GF-D8 (cell line): ENCODE measurements around the gene CFAP206.

Experiments
- DNase-seq: peaks from one replicate; lab custom pipeline; 2025; lab: John Stamatoyannopoulos, UW

CFAP206 gene

GRCh38 chr6:87407901-87408720 is at the start of gene CFAP206:
TSS of gene CFAP206 (plus strand) at chr6:87407972. CDS start at chr6:87409840, 1,868 bp downstream.
- peak; percentile 54 for DNase-seq

- no peak for DNase-seq
These were observed 43.0 kb upstream of the CFAP206 start for GRCh38 chr6:87364602-87365252.

- no peak for DNase-seq
These were observed 41.5 kb upstream of the CFAP206 start for GRCh38 chr6:87366072-87366827.

GRCh38 chr6:87366899-87367298 is 40.9 kb upstream of the CFAP206 start:
- no peak for DNase-seq

- DNase-seq = no peak
These were observed 34.4 kb upstream of the CFAP206 start for GRCh38 chr6:87373377-87373776.

GRCh38 chr6:87375315-87375714 is 32.5 kb upstream of the CFAP206 start:
- DNase-seq = no peak

GRCh38 chr6:87376643-87377042 is 31.1 kb upstream of the CFAP206 start:
- DNase-seq = no peak

GRCh38 chr6:87378947-87379346 is 28.8 kb upstream of the CFAP206 start:
- DNase-seq = no peak

GRCh38 chr6:87382861-87383260 is 24.9 kb upstream of the CFAP206 start:
- no peak for DNase-seq

- DNase-seq = no peak
These were observed 23.7 kb upstream of the CFAP206 start for GRCh38 chr6:87384038-87384437.

- DNase-seq = no peak
These were observed 23.3 kb upstream of the CFAP206 start for GRCh38 chr6:87384449-87384848.

- DNase-seq = no peak
These were observed 16.4 kb upstream of the CFAP206 start for GRCh38 chr6:87391334-87391733.

- DNase-seq = peak; percentile 63
These were observed 14.6 kb upstream of the CFAP206 start for GRCh38 chr6:87393026-87393622.

- no peak for DNase-seq
These were observed 12.3 kb upstream of the CFAP206 start for GRCh38 chr6:87395431-87395830.

GRCh38 chr6:87396595-87397392 is 11.0 kb upstream of the CFAP206 start:
- DNase-seq = peak; percentile 57

GRCh38 chr6:87397656-87398055 is 10.1 kb upstream of the CFAP206 start:
- no peak for DNase-seq

- no peak for DNase-seq
These were observed 5.9 kb upstream of the CFAP206 start for GRCh38 chr6:87401832-87402231.

- DNase-seq = no peak
These were observed 241 bp upstream of the CFAP206 start for GRCh38 chr6:87407561-87407900.

- DNase-seq = no peak
These were observed 966 bp downstream of the CFAP206 start for GRCh38 chr6:87408721-87409155.

GRCh38 chr6:87419266-87419665 is 11.5 kb downstream of the CFAP206 start:
- no peak for DNase-seq

GRCh38 chr6:87420360-87420759 is 12.6 kb downstream of the CFAP206 start:
- no peak for DNase-seq

GRCh38 chr6:87421576-87421975 is 13.8 kb downstream of the CFAP206 start:
- DNase-seq = no peak
